ENCODE results near the gene GALR3.

DNA sequence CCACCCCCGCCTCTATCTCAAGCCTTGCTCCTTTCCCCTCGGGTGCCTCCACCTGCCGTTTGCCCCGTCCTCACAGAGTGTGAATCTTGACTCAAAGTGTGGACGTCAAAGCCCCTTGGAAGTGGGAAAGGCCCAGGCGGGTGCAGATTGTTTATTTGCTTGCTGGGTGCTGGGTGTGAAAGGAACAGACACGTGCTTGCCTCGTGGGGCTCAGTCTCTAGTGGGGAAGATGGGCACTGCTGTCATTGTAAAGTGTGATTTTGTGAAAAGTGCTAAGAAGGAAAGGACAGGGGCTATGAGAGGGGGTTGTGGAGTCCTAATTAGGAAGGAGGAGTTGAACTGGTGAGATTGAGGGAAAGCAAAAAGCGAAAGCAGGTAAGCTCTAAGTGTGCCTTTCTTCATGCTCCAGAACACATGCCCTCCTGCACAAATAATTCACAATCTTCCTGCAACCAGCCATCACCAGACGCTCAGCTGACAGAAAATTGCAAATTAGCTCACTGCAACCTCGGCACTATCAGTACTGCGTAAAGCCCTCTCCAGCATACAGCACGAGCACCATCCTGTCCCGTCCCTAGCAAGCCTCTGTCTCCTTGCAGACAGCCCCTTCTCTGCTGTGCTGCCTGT lies 25.2 kb upstream of the GALR3 start:
- TF ChIP-seq, protein P1, sequence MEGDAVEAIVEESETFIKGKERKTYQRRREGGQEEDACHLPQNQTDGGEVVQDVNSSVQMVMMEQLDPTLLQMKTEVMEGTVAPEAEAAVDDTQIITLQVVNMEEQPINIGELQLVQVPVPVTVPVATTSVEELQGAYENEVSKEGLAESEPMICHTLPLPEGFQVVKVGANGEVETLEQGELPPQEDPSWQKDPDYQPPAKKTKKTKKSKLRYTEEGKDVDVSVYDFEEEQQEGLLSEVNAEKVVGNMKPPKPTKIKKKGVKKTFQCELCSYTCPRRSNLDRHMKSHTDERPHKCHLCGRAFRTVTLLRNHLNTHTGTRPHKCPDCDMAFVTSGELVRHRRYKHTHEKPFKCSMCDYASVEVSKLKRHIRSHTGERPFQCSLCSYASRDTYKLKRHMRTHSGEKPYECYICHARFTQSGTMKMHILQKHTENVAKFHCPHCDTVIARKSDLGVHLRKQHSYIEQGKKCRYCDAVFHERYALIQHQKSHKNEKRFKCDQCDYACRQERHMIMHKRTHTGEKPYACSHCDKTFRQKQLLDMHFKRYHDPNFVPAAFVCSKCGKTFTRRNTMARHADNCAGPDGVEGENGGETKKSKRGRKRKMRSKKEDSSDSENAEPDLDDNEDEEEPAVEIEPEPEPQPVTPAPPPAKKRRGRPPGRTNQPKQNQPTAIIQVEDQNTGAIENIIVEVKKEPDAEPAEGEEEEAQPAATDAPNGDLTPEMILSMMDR (IDR thresholded peaks at IDR 0.05), result no peak
- no peak for TF ChIP-seq POLR2A (IDR thresholded peaks at IDR 0.05)
